Stimulated activated CD4-positive, alpha-beta T cell treated with anti-CD3 and anti-CD28 coated beads, TNF-alpha, amount 100 ng/mL, for 4 hours (primary cell): ENCODE measurements around the gene C8A.

Experiments used
- DNase-seq, 3 experiments: peaks; one replicate each; pipeline ENCODE4 v3.0.0-alpha.2; 2020; ENCODE audit warnings: low read depth in 3 of 3

The C8A gene

GRCh38 chr1:56854521-56855099, at the start of gene C8A:
Gene C8A (plus strand): TSS chr1:56854797. CDS start chr1:56854902, 105 bp downstream.
- DNase-seq, result no peak

GRCh38 chr1:56806804-56807203, 47.8 kb upstream of the C8A start:
- DNase-seq, result no peak

- DNase-seq, result no peak
Measured at GRCh38 chr1:56808410-56808809, 46.2 kb upstream of the C8A start.

GRCh38 chr1:56811331-56811730, 43.3 kb upstream of the C8A start:
- no peak for DNase-seq

- no peak for DNase-seq
Measured at GRCh38 chr1:56814205-56814604, 40.4 kb upstream of the C8A start.

GRCh38 chr1:56816264-56816663, 38.3 kb upstream of the C8A start:
- DNase-seq, result no peak

- DNase-seq, result no peak
Measured at GRCh38 chr1:56816909-56817308, 37.7 kb upstream of the C8A start.

- no peak for DNase-seq
Measured at GRCh38 chr1:56817716-56818463, 36.7 kb upstream of the C8A start.

- DNase-seq, result no peak
Measured at GRCh38 chr1:56819387-56819899, 35.2 kb upstream of the C8A start, which contains the start of gene FYB2. Gene FYB2 (minus strand): TSS chr1:56819404. CDS start chr1:56819290, 114 bp downstream.

- peak; percentile 12 to 43 (median 30) for DNase-seq
Measured at GRCh38 chr1:56820755-56821461, 33.7 kb upstream of the C8A start.

- DNase-seq, result no peak
Measured at GRCh38 chr1:56821462-56821797, 33.2 kb upstream of the C8A start.

- DNase-seq, result no peak
Measured at GRCh38 chr1:56824271-56824670, 30.3 kb upstream of the C8A start.

GRCh38 chr1:56824938-56825337, 29.7 kb upstream of the C8A start:
- no peak for DNase-seq

GRCh38 chr1:56825436-56825835, 29.2 kb upstream of the C8A start:
- no peak for DNase-seq

GRCh38 chr1:56827711-56828110, 26.9 kb upstream of the C8A start:
- no peak for DNase-seq

- DNase-seq, result no peak
Measured at GRCh38 chr1:56830052-56830451, 24.5 kb upstream of the C8A start.

GRCh38 chr1:56831871-56832693, 22.5 kb upstream of the C8A start:
- DNase-seq, result peak; percentile 22 to 37 (median 34)

- no peak for DNase-seq
Measured at GRCh38 chr1:56833088-56833487, 21.5 kb upstream of the C8A start.

- DNase-seq, result no peak
Measured at GRCh38 chr1:56834137-56834900, 20.3 kb upstream of the C8A start.

- no peak for DNase-seq
Measured at GRCh38 chr1:56835657-56836056, 18.9 kb upstream of the C8A start.

GRCh38 chr1:56836359-56836758, 18.2 kb upstream of the C8A start:
- no peak for DNase-seq
